ENCODE data around the gene MRPL17. TPM values are rescaled to one million over a fixed set of nuclear protein-coding genes. Genes with fewer than 3 reads are reported as not detected.
"Not testable (repeated sequence)": the region's sequence is repeated elsewhere in the genome, so short reads cannot be mapped to it uniquely, and the experiment has no call there.

Gene MRPL17
- total RNA-seq, 1 donor from 2014 or later, result 89.9 TPM

DNA sequence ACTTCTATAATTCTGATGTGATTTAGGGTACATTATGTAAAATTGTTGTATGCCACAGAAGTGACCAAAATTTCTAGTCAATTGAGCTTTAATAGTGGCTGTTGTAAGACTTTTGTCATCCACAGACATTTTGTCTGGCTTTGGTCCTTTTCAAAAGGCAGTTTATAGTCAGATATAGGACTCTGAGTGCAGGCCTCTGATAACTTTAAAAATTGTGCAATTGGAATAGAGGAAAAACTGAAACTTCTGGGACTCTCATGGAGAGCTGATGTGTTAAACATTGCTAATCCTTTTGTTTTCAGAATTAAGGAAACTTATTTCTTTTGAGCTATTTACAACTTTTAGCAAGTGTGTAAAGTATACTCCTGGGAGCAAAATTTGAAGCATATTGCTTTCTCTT, 9.0 kb upstream of the MRPL17 start:
- Histone ChIP-seq H2AFZ (ENCODE audit: low read depth, low read length) (no peak overlapping the region), H3K9me3 (ENCODE audit: insufficient read depth, low read depth, low read length) (no peaks in the 10 kb centered on the region), H3K4me3 (ENCODE audit: insufficient read depth, low read depth, low read length) (no peak overlapping the region), H3K79me2 (ENCODE audit: insufficient read depth, low read length) (no peaks in the 10 kb centered on the region), H3K4me1 (ENCODE audit: insufficient read depth, low read length) (peaks cover 23% of the 10 kb centered on the region), H3K4me2 (ENCODE audit: low read length) (no peak overlapping the region), H3K27me3 (ENCODE audit: insufficient read depth, low read length) (no peaks in the 10 kb centered on the region), H3K36me3 (ENCODE audit: insufficient read depth, low read length) (no peaks in the 10 kb centered on the region), H4K20me1 (ENCODE audit: insufficient read depth, low read length) (no peaks in the 10 kb centered on the region), H3K27ac (ENCODE audit: low read depth, low read length) (no peak overlapping the region), H3K9ac (ENCODE audit: low read length) (no peak overlapping the region)
- no peak for DNase-seq (ENCODE audit: low read depth)
- FAIRE-seq, result no peak
- Mint-ChIP-seq H3K27me3 (ENCODE audit: low read depth, unreplicated experiment) (no peaks in the 10 kb centered on the region), H3K9me3 (ENCODE audit: unreplicated experiment) (peaks cover 5% of the 10 kb centered on the region), H3K4me3 (ENCODE audit: unreplicated experiment) (no peak overlapping the region), H3K36me3 (ENCODE audit: low read depth, unreplicated experiment) (no peaks in the 10 kb centered on the region), H3K4me1 (ENCODE audit: low read depth, unreplicated experiment) (peaks cover 8% of the 10 kb centered on the region), H3K27ac (ENCODE audit: unreplicated experiment) (no peak overlapping the region)
- TF ChIP-seq, protein P1, sequence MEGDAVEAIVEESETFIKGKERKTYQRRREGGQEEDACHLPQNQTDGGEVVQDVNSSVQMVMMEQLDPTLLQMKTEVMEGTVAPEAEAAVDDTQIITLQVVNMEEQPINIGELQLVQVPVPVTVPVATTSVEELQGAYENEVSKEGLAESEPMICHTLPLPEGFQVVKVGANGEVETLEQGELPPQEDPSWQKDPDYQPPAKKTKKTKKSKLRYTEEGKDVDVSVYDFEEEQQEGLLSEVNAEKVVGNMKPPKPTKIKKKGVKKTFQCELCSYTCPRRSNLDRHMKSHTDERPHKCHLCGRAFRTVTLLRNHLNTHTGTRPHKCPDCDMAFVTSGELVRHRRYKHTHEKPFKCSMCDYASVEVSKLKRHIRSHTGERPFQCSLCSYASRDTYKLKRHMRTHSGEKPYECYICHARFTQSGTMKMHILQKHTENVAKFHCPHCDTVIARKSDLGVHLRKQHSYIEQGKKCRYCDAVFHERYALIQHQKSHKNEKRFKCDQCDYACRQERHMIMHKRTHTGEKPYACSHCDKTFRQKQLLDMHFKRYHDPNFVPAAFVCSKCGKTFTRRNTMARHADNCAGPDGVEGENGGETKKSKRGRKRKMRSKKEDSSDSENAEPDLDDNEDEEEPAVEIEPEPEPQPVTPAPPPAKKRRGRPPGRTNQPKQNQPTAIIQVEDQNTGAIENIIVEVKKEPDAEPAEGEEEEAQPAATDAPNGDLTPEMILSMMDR (IDR thresholded peaks at IDR 0.05; ENCODE audit: insufficient read depth, low read depth, low read length), result no peak
- no peak for TF ChIP-seq EZH2 (IDR thresholded peaks at IDR 0.05; ENCODE audit: insufficient read depth, low read length)

- not testable (repeated sequence) for H3K36me3 ChIP-seq (ENCODE audit: insufficient read depth, low read length); H3K27me3 Mint-ChIP-seq (ENCODE audit: low read depth, unreplicated experiment); FAIRE-seq; H2AFZ ChIP-seq (ENCODE audit: low read depth, low read length); H4K20me1 ChIP-seq (ENCODE audit: insufficient read depth, low read length); H3K36me3 Mint-ChIP-seq (ENCODE audit: low read depth, unreplicated experiment); H3K4me3 Mint-ChIP-seq (ENCODE audit: unreplicated experiment); DNase-seq (ENCODE audit: low read depth); H3K27ac ChIP-seq (ENCODE audit: low read depth, low read length); H3K4me3 ChIP-seq (ENCODE audit: insufficient read depth, low read depth, low read length); H3K27ac Mint-ChIP-seq (ENCODE audit: unreplicated experiment); H3K4me1 Mint-ChIP-seq (ENCODE audit: low read depth, unreplicated experiment); H3K79me2 ChIP-seq (ENCODE audit: insufficient read depth, low read length); H3K4me2 ChIP-seq (ENCODE audit: low read length); H3K9me3 ChIP-seq (ENCODE audit: insufficient read depth, low read depth, low read length); H3K9ac ChIP-seq (ENCODE audit: low read length); H3K27me3 ChIP-seq (ENCODE audit: insufficient read depth, low read length); H3K9me3 Mint-ChIP-seq (ENCODE audit: unreplicated experiment)
- peaks cover 17% of the 10 kb centered on the region for H3K4me1 ChIP-seq (ENCODE audit: insufficient read depth, low read length)
Observed at GRCh38 chr11:6690431-6691132, 7.4 kb upstream of the MRPL17 start.

DNA sequence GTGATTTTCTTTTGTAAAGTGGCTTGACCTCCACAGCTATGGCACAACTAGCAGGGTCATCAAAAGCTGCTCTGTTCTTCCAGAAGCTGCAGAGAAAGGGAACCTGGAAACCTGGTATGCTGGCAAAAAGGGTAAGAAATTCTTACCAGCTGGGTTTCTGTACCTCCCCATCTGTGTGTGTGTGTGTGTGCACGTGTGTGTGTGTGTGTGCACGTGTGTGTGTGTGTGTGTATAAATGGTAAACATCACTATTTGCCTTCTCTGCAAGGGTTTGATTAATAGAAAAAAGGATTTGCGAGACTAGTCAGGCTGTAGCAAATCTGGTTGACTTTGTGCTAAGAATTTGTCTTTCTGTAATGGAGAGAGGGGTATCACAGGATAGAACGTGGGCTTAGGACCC, 4.7 kb upstream of the MRPL17 start:
- TF ChIP-seq EZH2 (IDR thresholded peaks at IDR 0.05; ENCODE audit: insufficient read depth, low read length), result no peak
- TF ChIP-seq, protein P1 (IDR thresholded peaks at IDR 0.05; ENCODE audit: insufficient read depth, low read depth, low read length), result no peak
- no peaks in the 10 kb centered on the region for H3K27me3 Mint-ChIP-seq (ENCODE audit: low read depth, unreplicated experiment)
- Histone ChIP-seq H2AFZ (ENCODE audit: low read depth, low read length) (no peak overlapping the region), H3K9me3 (ENCODE audit: insufficient read depth, low read depth, low read length) (no peaks in the 10 kb centered on the region), H3K4me3 (ENCODE audit: insufficient read depth, low read depth, low read length) (no peak overlapping the region), H4K20me1 (ENCODE audit: insufficient read depth, low read length) (peaks cover 2% of the 10 kb centered on the region), H3K4me2 (ENCODE audit: low read length) (no peak overlapping the region), H3K9ac (ENCODE audit: low read length) (no peak overlapping the region), H3K27ac (ENCODE audit: low read depth, low read length) (no peak overlapping the region), H3K27me3 (ENCODE audit: insufficient read depth, low read length) (no peaks in the 10 kb centered on the region), H3K79me2 (ENCODE audit: insufficient read depth, low read length) (peaks cover 3% of the 10 kb centered on the region), H3K4me1 (ENCODE audit: insufficient read depth, low read length) (peaks cover 6% of the 10 kb centered on the region), H3K36me3 (ENCODE audit: insufficient read depth, low read length) (no peaks in the 10 kb centered on the region)
- no peak overlapping the region for H3K27ac Mint-ChIP-seq (ENCODE audit: unreplicated experiment)
- DNase-seq (ENCODE audit: low read depth) (no peak), FAIRE-seq (no peak)
- no peaks in the 10 kb centered on the region for H3K4me1 Mint-ChIP-seq (ENCODE audit: low read depth, unreplicated experiment)
- peaks cover 5% of the 10 kb centered on the region for H3K9me3 Mint-ChIP-seq (ENCODE audit: unreplicated experiment)
- H3K36me3 Mint-ChIP-seq (ENCODE audit: low read depth, unreplicated experiment), result no peaks in the 10 kb centered on the region
- no peak overlapping the region for H3K4me3 Mint-ChIP-seq (ENCODE audit: unreplicated experiment)

Data from astrocyte (in vitro differentiated cells and primary cell).